Right cardiac atrium (tissue), 5 donors: ENCODE results near the gene STXBP1. TPM values are rescaled to one million over a fixed set of nuclear protein-coding genes. Genes with fewer than 3 reads are reported as not detected.

ENCODE experiments used
- ATAC-seq, 2 donors: fragments of 200-7000 bp; cut with Tn5 transposase; one replicate each; pipeline versions ENCODE4 v1.8.0 to v1.9.1; 2020; ENCODE audit warnings: moderate library complexity in 2 of 2, mild to moderate bottlenecking in 1 of 2
- DNase-seq, 3 donors: peaks; one replicate each; pipeline ENCODE4 v3.0.0-alpha.2; 2020
- H3K27ac ChIP-seq: one replicate; pipeline ENCODE4 v1.5.1; 2013; ENCODE audit warnings: mild to moderate bottlenecking, low read length, control low read depth, moderate library complexity
- H3K27me3 ChIP-seq: one replicate; pipeline ENCODE4 v1.6.1; 2013; ENCODE audit not compliant: control insufficient read depth, insufficient read depth
- H3K4me1 ChIP-seq: one replicate; pipeline ENCODE4 v1.6.1; 2013; ENCODE audit warnings: low read length; ENCODE audit not compliant: control insufficient read depth, insufficient read depth
- H3K4me3 ChIP-seq: one replicate; pipeline ENCODE4 v1.5.1; 2013; ENCODE audit warnings: low read length, control low read depth
- H3K9me3 ChIP-seq: one replicate; pipeline ENCODE4 v1.6.1; 2013; ENCODE audit warnings: low read length; ENCODE audit not compliant: control insufficient read depth
- WGBS: extraction: QIAGEN DNeasy Blood & Tissue Kit; methylation state at CpG from one replicate; pipeline ENCODE4 v1.1.7; 2013; 5-methylcytosine and 5-hydroxymethylcytosine counted together
- intact Hi-C, 4 donors: fragments of 100-400 bp; cut with DNase I; formaldehyde crosslinking; loops; one replicate each; pipeline versions ENCODE4 v1.11.0 to v1.14.0; 2022 to 2023
- polyA plus RNA-seq: library from polyadenylated mRNA; stranded (reverse); fragments of 200-250 nt; gene quantifications from one replicate; pipeline ENCODE4 v1.2.3, GENCODE V29; 2013
- total RNA-seq, 4 donors: library from RNA; stranded (reverse); fragmentation: NEBNext Ultra II Directional; extraction: Animal tissue kit (Norgen Biotek cat#: 25700); gene quantifications; one replicate each; pipeline ENCODE4 v1.2.1, GENCODE V29; 2021
- donor health status: healthy with polysubstance abuse.
- donor health status: DM: no; HTN: yes; CAD: no.
- donor health status: DM: no; HTN: no; CAD: no.
- donor health status: DM: no; HTN: yes; CAD: no; lungs with severe emphysema.
- donor health status: DM: yes; HTN: yes; CAD: no.

The STXBP1 gene
- total and polyA plus RNA-seq, 5 donors: 19.4 to 43.3 (median 39.8) TPM

DNA sequence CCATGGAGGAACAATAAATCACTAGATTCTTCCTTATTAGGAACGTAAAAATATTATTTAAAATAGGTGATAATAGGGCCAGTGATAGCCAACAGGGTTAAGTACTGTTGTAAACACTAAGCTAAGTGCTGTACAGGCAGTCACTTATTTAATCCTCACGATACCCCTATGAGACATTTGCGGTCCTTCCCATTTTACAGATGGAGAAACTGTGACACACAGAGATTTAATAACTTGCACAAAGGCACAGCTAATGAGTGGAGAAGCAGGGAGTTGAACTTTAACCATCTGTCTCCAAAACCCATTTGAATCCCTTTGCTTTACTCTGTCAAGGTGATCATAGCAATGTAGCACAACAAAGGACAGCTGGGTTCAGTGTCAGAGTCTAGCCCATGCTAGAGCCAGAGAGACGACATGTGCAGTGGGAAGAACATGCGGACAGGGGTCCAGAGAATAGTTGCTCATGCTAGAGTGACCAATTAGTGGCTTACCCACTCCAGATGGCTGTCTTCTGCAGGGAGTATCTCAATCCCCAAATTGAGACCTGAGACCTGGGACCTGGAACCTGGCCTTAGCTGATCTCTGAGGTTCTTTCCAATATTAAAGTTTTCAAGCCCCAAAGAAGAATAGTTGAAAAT, 28.9 kb downstream of the STXBP1 start:
- Histone ChIP-seq H3K9me3 (no peaks in the 10 kb centered on the region), H3K27me3 (no peaks in the 10 kb centered on the region), H3K4me1 (peaks cover 5% of the 10 kb centered on the region), H3K27ac (no peak overlapping the region), H3K4me3 (no peak overlapping the region)
- 95% methylated on average over 5 of the region's 5 CpGs for WGBS
- ATAC-seq: no peak
- intact Hi-C loops: no loop called here
- no peak for DNase-seq

- DNase-seq: no peak
- ATAC-seq: no peak
- 54% methylated on average over 10 of the region's 10 CpGs for WGBS
- no peaks in the 10 kb centered on the region for H3K9me3 ChIP-seq
- H3K4me1 ChIP-seq: peaks cover 5% of the 10 kb centered on the region
- no peaks in the 10 kb centered on the region for H3K27me3 ChIP-seq
- intact Hi-C loops: no loop called here
- H3K27ac ChIP-seq: no peak overlapping the region
- peak overlapping the region; percentile 6 for H3K4me3 ChIP-seq
These were observed 30.1 kb downstream of the STXBP1 start for GRCh38 chr9:127642082-127642740.

DNA sequence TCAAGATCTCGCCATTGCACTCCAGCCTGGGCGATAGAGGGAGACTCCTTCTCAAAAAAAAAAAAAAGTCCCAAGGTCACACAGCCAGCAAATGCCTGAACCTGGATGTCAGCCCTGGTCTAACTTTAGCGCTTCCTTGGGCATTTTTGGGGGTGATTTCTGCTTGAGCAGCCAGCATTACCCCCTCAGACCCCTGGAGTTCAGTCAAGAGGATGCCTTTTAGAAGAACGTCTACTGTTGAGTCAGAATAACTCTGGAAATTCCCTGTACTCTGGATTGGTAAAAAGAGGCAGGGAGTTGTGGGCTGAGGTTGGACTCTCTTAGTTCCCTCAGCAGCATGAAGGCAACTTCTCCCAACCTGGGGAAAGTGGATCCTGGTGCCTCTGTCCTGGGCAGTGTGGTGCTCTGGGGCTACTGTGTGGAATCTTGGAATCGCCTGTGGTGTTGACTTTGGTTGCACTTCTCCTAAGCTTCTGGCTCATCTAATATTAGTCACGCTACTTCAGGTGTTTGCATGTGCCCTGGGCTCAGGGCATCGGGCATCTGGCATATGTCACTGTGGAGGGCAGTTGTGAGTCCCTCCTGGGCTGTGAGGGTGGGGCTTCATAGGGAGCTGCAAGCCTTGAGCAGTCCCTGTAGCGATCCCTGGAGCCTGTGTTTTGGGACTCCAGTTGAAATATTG, 32.2 kb downstream of the STXBP1 start:
- Histone ChIP-seq H3K4me1 (peaks cover 5% of the 10 kb centered on the region), H3K4me3 (no peak overlapping the region), H3K27me3 (no peaks in the 10 kb centered on the region), H3K9me3 (no peaks in the 10 kb centered on the region), H3K27ac (no peak overlapping the region)
- intact Hi-C loops: no loop called here
- DNase-seq: no peak
- 89% methylated on average over 8 of the region's 8 CpGs for WGBS
- ATAC-seq: no peak

DNA sequence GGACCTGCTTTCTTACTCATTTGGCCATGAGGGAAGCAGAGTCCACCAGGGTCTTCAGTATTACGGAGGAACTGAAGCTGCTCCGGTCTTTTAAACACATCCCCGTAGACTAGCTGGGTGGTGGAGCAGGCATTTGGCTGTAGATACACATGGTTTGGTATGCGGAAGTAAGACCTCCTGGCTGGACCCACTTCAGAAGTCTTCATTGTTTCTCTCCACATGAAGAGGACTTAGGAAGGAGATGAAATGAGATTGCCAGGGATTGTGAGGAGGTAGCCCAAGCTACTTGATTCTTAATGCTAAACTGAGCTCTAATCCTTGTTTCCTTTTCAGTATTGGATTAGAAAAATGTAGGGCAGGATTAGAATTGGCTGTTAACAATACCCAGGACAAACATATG, 32.9 kb downstream of the STXBP1 start:
- WGBS: 58% methylated on average over 4 of the region's 4 CpGs
- DNase-seq: no peak
- intact Hi-C loops: no loop called here
- no peaks in the 10 kb centered on the region for H3K27me3 ChIP-seq
- no peak overlapping the region for H3K4me3 ChIP-seq
- H3K27ac ChIP-seq: no peak overlapping the region
- H3K4me1 ChIP-seq: peaks cover 5% of the 10 kb centered on the region
- peak in 1 of 2 donors; percentile 39 for ATAC-seq
- no peaks in the 10 kb centered on the region for H3K9me3 ChIP-seq

- Histone ChIP-seq H3K27ac (peak overlapping the region; percentile 4), H3K9me3 (no peaks in the 10 kb centered on the region), H3K27me3 (no peaks in the 10 kb centered on the region), H3K4me3 (no peak overlapping the region), H3K4me1 (peaks cover 5% of the 10 kb centered on the region)
- intact Hi-C loops: no loop called here
- no peak for DNase-seq
- peak; percentile 13 to 17 for ATAC-seq
- 61% methylated on average over 3 of the region's 3 CpGs for WGBS
These were observed 35.4 kb downstream of the STXBP1 start for GRCh38 chr9:127647451-127647850.

- 78% methylated on average over 3 of the region's 3 CpGs for WGBS
- Histone ChIP-seq H3K27me3 (no peaks in the 10 kb centered on the region), H3K4me3 (no peak overlapping the region), H3K27ac (no peak overlapping the region), H3K4me1 (no peaks in the 10 kb centered on the region), H3K9me3 (no peaks in the 10 kb centered on the region)
- DNase-seq (no peak), ATAC-seq (no peak)
- intact Hi-C loops: no loop called here
These were observed 38.4 kb downstream of the STXBP1 start for GRCh38 chr9:127650518-127650917.

GRCh38 chr9:127651697-127652610, 39.9 kb downstream of the STXBP1 start:
- WGBS: 80% methylated on average over 9 of the region's 9 CpGs
- intact Hi-C loops: no loop called here
- no peaks in the 10 kb centered on the region for H3K27me3 ChIP-seq
- no peak overlapping the region for H3K4me3 ChIP-seq
- no peak overlapping the region for H3K27ac ChIP-seq
- H3K9me3 ChIP-seq: no peaks in the 10 kb centered on the region
- no peak for ATAC-seq
- DNase-seq: no peak
- H3K4me1 ChIP-seq: no peaks in the 10 kb centered on the region

- H3K4me1 ChIP-seq: no peaks in the 10 kb centered on the region
- no peak for DNase-seq
- H3K9me3 ChIP-seq: no peaks in the 10 kb centered on the region
- H3K27me3 ChIP-seq: no peaks in the 10 kb centered on the region
- intact Hi-C loops: no loop called here
- H3K4me3 ChIP-seq: no peak overlapping the region
- no peak for ATAC-seq
- WGBS: 74% methylated on average over 3 of the region's 3 CpGs
- no peak overlapping the region for H3K27ac ChIP-seq
These were observed 40.7 kb downstream of the STXBP1 start for GRCh38 chr9:127652733-127653132.

GRCh38 chr9:127654619-127655018, 42.5 kb downstream of the STXBP1 start:
- ATAC-seq (no peak), DNase-seq (no peak)
- no peaks in the 10 kb centered on the region for H3K4me1 ChIP-seq
- no peak overlapping the region for H3K4me3 ChIP-seq
- WGBS: 76% methylated on average over 5 of the region's 5 CpGs
- H3K27me3 ChIP-seq: no peaks in the 10 kb centered on the region
- H3K9me3 ChIP-seq: no peaks in the 10 kb centered on the region
- H3K27ac ChIP-seq: no peak overlapping the region
- intact Hi-C loops: no loop called here

DNA sequence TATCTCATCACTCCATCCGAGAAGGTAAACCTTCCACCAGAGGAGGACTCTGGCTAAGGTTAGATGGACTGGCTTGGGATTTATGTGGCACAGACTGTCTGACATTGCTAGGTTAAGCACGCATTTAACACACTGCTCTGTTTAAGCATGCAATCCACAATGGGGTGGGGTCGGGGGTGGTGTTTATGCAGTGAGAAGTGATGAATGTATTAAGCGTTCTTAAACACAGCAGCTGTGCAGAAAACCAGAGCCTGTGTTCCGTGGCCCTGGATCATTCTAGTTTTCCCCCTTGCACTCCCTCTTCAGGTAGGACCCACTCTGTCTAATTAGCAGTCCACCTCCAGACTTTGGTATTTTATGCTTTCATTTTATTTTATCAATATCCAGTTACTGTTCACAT, 46.4 kb downstream of the STXBP1 start:
- intact Hi-C loops: no loop called here
- no peak overlapping the region for H3K4me3 ChIP-seq
- no peaks in the 10 kb centered on the region for H3K27me3 ChIP-seq
- DNase-seq (no peak), ATAC-seq (no peak)
- H3K4me1 ChIP-seq: no peaks in the 10 kb centered on the region
- H3K27ac ChIP-seq: no peak overlapping the region
- no peaks in the 10 kb centered on the region for H3K9me3 ChIP-seq
- WGBS: 89% methylated on average over 5 of the region's 5 CpGs
